Breast epithelium (tissue), 3 donors: ENCODE measurements around the gene PLD5.

ENCODE experiments used
- CTCF ChIP-seq, 3 donors: fragments of 450-650 bp; IDR thresholded peaks; one replicate each; pipeline ENCODE4 v1.5.1; 2016 to 2017; ENCODE audit warnings: antibody characterized with exemption in 3 of 3, mild to moderate bottlenecking in 3 of 3, moderate library complexity in 3 of 3
- POLR2A ChIP-seq: fragments of 450-650 bp; IDR thresholded peaks from one replicate; pipeline ENCODE4 v1.6.1; 2016; ENCODE audit warnings: antibody characterized with exemption, mild to moderate bottlenecking, moderate library complexity
- POLR2AphosphoS5 ChIP-seq, 3 donors: sonication (generic); formaldehyde crosslinking; IDR thresholded peaks; one replicate each; pipeline ENCODE4 v1.6.1; 2017; ENCODE audit warnings: antibody characterized with exemption in 3 of 3

GRCh38 chr1:242405947-242406346, 118.5 kb downstream of the PLD5 start:
- TF ChIP-seq CTCF (IDR thresholded peaks at IDR 0.05) (no peak), POLR2A (no peak), POLR2AphosphoS5 (IDR thresholded peaks at IDR 0.05) (no peak)
